Measurements from ENCODE around the gene TXNDC2. TPM values are rescaled to one million over a fixed set of nuclear protein-coding genes. Genes with fewer than 3 reads are reported as not detected.

TXNDC2 gene
- total and polyA plus RNA-seq, 9 of the 15 experiments (the other 6 are each of a cell fraction or from before 2014, with no cell fraction given): 1.2 to 4.9 (median 2.3) TPM

DNA sequence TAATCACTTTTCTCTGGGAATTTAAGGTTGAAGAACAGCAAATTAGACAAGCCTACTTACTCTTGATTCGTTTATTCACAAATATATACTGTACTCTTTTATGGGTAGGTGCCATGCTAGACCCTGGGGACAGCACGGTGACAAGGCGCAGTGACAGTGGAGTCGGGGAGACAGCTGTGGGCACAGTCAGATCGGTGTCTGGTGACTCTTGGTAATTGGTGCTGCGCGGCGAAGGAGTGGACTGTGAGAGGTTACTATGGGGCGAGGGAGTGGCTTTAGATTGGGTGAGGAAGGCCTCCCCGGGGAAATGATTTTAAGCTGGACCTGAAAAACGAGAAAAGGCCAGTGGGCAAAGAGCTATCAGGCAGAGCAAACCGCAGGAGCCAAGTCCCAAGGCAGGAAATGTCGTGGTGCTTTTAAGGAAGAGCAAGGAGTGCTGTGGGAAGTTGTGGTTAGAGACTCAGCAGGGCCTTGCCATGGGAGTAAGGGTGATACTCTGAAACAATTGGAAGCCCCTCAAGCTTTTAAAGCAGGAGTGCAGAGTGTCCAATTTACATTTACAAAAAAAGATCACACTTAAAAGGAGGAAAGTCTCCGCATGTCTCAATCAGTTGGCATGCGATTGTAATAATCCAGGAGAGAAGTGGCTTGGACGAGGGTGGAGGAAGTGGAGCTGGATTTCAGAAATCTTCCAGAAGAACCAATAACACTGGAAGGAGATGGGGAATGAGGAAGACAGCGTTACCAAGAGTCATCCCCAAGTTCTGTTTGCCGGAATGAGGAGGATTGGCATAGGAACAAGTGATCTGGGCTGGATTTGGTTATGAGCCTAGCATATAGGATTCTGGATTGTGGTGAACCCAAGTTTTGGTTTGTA is 36.1 kb upstream of the TXNDC2 start (continued):
- TF ChIP-seq, protein P1, sequence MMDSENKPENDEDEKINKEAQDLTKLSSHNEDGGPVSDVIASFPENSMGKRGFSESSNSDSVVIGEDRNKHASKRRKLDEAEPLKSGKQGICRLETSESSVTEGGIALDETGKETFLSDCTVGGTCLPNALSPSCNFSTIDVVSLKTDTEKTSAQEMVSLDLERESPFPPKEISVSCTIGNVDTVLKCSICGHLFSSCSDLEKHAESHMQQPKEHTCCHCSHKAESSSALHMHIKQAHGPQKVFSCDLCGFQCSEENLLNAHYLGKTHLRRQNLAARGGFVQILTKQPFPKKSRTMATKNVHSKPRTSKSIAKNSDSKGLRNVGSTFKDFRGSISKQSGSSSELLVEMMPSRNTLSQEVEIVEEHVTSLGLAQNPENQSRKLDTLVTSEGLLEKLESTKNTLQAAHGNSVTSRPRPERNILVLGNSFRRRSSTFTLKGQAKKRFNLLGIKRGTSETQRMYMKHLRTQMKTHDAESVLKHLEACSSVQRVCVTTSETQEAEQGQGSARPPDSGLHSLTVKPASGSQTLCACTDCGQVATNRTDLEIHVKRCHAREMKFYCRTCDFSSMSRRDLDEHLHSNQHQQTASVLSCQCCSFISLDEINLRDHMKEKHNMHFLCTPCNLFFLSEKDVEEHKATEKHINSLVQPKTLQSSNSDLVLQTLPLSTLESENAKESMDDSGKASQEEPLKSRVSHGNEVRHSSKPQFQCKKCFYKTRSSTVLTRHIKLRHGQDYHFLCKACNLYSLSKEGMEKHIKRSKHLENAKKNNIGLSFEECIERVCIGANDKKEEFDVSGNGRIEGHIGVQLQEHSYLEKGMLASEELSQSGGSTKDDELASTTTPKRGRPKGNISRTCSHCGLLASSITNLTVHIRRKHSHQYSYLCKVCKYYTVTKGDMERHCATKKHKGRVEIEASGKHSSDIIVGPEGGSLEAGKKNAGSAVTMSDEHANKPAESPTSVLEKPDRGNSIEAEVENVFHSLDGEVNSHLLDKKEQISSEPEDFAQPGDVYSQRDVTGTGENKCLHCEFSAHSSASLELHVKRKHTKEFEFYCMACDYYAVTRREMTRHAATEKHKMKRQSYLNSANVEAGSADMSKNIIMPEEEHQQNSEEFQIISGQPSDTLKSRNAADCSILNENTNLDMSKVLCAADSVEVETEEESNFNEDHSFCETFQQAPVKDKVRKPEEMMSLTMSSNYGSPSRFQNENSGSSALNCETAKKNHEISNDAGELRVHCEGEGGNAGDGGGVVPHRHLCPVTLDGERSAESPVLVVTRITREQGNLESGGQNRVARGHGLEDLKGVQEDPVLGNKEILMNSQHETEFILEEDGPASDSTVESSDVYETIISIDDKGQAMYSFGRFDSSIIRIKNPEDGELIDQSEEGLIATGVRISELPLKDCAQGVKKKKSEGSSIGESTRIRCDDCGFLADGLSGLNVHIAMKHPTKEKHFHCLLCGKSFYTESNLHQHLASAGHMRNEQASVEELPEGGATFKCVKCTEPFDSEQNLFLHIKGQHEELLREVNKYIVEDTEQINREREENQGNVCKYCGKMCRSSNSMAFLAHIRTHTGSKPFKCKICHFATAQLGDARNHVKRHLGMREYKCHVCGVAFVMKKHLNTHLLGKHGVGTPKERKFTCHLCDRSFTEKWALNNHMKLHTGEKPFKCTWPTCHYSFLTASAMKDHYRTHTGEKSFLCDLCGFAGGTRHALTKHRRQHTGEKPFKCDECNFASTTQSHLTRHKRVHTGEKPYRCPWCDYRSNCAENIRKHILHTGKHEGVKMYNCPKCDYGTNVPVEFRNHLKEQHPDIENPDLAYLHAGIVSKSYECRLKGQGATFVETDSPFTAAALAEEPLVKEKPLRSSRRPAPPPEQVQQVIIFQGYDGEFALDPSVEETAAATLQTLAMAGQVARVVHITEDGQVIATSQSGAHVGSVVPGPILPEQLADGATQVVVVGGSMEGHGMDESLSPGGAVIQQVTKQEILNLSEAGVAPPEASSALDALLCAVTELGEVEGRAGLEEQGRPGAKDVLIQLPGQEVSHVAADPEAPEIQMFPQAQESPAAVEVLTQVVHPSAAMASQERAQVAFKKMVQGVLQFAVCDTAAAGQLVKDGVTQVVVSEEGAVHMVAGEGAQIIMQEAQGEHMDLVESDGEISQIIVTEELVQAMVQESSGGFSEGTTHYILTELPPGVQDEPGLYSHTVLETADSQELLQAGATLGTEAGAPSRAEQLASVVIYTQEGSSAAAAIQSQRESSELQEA (IDR thresholded peaks at IDR 0.05; ENCODE audit: low read depth): no peak
- TF ChIP-seq RBFOX2 (IDR thresholded peaks at IDR 0.05; ENCODE audit: low read depth, low read length) (peak; percentile 36; the same call in 1 of the 2 replicates), KDM5B (IDR thresholded peaks at IDR 0.05; ENCODE audit: insufficient replicate concordance, low read depth, low read length) (no peak), ZNF133 (CRISPR knock-in tag; IDR thresholded peaks at IDR 0.05) (no peak), FOXA3 (CRISPR knock-in tag; conservative IDR thresholded peaks at IDR 0.05 in 1 of 2, IDR thresholded peaks at IDR 0.05 in 1 of 2) (no peak)
- TF ChIP-seq, protein P2, sequence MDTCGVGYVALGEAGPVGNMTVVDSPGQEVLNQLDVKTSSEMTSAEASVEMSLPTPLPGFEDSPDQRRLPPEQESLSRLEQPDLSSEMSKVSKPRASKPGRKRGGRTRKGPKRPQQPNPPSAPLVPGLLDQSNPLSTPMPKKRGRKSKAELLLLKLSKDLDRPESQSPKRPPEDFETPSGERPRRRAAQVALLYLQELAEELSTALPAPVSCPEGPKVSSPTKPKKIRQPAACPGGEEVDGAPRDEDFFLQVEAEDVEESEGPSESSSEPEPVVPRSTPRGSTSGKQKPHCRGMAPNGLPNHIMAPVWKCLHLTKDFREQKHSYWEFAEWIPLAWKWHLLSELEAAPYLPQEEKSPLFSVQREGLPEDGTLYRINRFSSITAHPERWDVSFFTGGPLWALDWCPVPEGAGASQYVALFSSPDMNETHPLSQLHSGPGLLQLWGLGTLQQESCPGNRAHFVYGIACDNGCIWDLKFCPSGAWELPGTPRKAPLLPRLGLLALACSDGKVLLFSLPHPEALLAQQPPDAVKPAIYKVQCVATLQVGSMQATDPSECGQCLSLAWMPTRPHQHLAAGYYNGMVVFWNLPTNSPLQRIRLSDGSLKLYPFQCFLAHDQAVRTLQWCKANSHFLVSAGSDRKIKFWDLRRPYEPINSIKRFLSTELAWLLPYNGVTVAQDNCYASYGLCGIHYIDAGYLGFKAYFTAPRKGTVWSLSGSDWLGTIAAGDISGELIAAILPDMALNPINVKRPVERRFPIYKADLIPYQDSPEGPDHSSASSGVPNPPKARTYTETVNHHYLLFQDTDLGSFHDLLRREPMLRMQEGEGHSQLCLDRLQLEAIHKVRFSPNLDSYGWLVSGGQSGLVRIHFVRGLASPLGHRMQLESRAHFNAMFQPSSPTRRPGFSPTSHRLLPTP (IDR thresholded peaks at IDR 0.05; ENCODE audit: borderline replicate concordance, extremely low read depth, insufficient read length): no peak
- TF ChIP-seq, protein P3, sequence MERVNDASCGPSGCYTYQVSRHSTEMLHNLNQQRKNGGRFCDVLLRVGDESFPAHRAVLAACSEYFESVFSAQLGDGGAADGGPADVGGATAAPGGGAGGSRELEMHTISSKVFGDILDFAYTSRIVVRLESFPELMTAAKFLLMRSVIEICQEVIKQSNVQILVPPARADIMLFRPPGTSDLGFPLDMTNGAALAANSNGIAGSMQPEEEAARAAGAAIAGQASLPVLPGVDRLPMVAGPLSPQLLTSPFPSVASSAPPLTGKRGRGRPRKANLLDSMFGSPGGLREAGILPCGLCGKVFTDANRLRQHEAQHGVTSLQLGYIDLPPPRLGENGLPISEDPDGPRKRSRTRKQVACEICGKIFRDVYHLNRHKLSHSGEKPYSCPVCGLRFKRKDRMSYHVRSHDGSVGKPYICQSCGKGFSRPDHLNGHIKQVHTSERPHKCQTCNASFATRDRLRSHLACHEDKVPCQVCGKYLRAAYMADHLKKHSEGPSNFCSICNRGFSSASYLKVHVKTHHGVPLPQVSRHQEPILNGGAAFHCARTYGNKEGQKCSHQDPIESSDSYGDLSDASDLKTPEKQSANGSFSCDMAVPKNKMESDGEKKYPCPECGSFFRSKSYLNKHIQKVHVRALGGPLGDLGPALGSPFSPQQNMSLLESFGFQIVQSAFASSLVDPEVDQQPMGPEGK (CRISPR knock-in tag; IDR thresholded peaks at IDR 0.05; ENCODE audit: borderline replicate concordance): no peak

All from K562 (cell line).